H1 (cell line): ENCODE measurements around the gene ABLIM1.

Experiments
- CREB1 ChIP-seq: IDR thresholded peaks from 2 replicates; pipeline ENCODE4 v1.6.1; 2012; ENCODE audit warnings: inconsistent platforms
- CTCF ChIP-seq, 3 experiments: IDR thresholded peaks; 1 replicate in 2 of 3; 2 replicates in 1 of 3; pipeline versions ENCODE4 v1.5.1 to v1.6.1; 2011; ENCODE audit warnings: low read length in 3 of 3, mild to moderate bottlenecking in 3 of 3, inconsistent platforms in 2 of 3, low read depth in 1 of 3, moderate library complexity in 1 of 3; ENCODE audit not compliant: insufficient read depth in 1 of 3; ENCODE audit errors: control extremely low read depth in 1 of 3
- EZH2 ChIP-seq: fragments of 200-600 bp; sonication (generic); IDR thresholded peaks from 2 replicates; pipeline ENCODE4 v1.7.1; 2012; ENCODE audit warnings: low read depth, mild to moderate bottlenecking, moderate library complexity, low read length, inconsistent platforms; ENCODE audit not compliant: severe bottlenecking
- GABPA ChIP-seq: IDR thresholded peaks from 2 replicates; pipeline ENCODE4 v1.6.1; 2011; ENCODE audit warnings: mild to moderate bottlenecking, low read length, moderate library complexity, borderline replicate concordance; ENCODE audit not compliant: insufficient read depth
- JUN ChIP-seq: IDR thresholded peaks from 2 replicates; pipeline ENCODE4 v1.6.1; 2011; ENCODE audit warnings: low read depth, mild to moderate bottlenecking, improper control_type of control experiment, low read length
- KDM1A ChIP-seq: fragments of 200-600, 300-600 bp; sonication (generic); IDR thresholded peaks from 2 replicates; pipeline ENCODE4 v1.7.1; 2016; ENCODE audit warnings: mild to moderate bottlenecking, low read length, borderline replicate concordance
- NRF1 ChIP-seq: IDR thresholded peaks from 2 replicates; pipeline ENCODE4 v1.6.1; 2011; ENCODE audit warnings: mild to moderate bottlenecking, low read depth, low read length, improper control_type of control experiment
- POLR2A ChIP-seq, 2 experiments: IDR thresholded peaks; 1 replicate in 1 of 2; 2 replicates in 1 of 2; pipeline ENCODE4 v1.6.1; 2011; ENCODE audit warnings: low read depth in 2 of 2, low read length in 2 of 2, mild to moderate bottlenecking in 2 of 2; ENCODE audit errors: control extremely low read depth in 1 of 2
- SP1 ChIP-seq: IDR thresholded peaks from 2 replicates; pipeline ENCODE4 v1.6.1; 2011; ENCODE audit warnings: low read depth, low read length
- TAF1 ChIP-seq: IDR thresholded peaks from 2 replicates; pipeline ENCODE4 v1.6.1; 2011; ENCODE audit warnings: mild to moderate bottlenecking, low read depth, low read length

- TF ChIP-seq TAF1: no peak
- TF ChIP-seq EZH2: no peak
- no peak for TF ChIP-seq CTCF (IDR thresholded peaks at IDR 0.05; ENCODE audit: control extremely low read depth in 1 of 3, insufficient read depth in 1 of 3, low read depth in 1 of 3, low read length in 3 of 3)
- TF ChIP-seq CREB1: no peak
- no peak for TF ChIP-seq KDM1A
- no peak for TF ChIP-seq POLR2A (IDR thresholded peaks at IDR 0.05; ENCODE audit: control extremely low read depth in 1 of 2, low read depth in 2 of 2, low read length in 2 of 2)
- TF ChIP-seq JUN: no peak
- TF ChIP-seq GABPA: no peak
- TF ChIP-seq SP1: no peak
- TF ChIP-seq NRF1: no peak
Measured at GRCh38 chr10:114396464-114396863, 261.6 kb downstream of the ABLIM1 start.
